GM19397 (cell line): ENCODE results near the gene VSTM2L.

Experiments
- ATAC-seq: cut with Tn5 transposase; IDR thresholded peaks from one replicate; pipeline ENCODE4 v1.9.1; 2021; ENCODE audit warnings: mild to moderate bottlenecking, moderate library complexity; ENCODE audit not compliant: unreplicated experiment

Gene VSTM2L

DNA sequence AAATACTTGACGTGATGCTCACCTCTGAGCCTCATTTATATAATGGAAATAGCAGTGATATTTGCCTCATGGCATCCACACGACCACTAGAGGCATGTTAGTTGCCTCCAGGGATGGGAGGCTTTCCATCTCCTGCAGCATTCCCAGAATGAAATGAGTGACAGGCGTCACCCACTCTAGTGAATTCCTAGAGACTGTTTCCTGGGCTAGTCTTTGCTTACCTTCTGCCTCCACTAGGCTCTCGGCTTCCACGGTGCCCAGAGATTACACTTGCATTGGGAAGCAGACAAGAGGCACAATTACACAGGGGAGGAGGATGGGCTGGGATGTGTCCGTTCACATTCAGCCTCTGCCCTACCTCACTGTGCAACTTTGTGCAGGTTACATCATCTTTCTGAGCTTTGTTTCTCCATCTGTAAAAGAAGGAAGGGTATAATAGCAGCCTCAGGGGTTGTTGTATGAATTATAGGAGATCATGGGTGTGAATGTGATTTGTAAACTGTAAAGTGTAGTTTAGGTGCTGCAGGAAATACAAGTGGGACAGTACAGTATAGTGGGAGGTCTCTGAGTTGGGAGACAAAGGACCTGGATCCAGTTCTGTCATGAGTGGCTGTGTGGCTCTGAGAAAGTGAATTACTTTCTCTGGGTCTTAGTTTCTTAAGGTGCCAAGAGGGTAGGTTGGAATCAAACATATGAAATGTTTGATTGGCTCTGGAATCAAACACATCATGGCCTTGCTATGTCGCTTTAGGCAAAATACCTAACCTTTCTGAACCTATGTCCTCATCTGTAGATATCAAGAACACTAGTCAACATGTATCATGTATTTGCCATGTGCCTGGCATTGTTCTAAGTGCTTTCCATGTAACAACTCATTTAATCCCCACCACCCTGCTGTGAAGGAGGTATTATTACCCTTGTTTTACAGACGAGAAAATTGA, 3.6 kb upstream of the VSTM2L start:
- no peak for ATAC-seq

DNA sequence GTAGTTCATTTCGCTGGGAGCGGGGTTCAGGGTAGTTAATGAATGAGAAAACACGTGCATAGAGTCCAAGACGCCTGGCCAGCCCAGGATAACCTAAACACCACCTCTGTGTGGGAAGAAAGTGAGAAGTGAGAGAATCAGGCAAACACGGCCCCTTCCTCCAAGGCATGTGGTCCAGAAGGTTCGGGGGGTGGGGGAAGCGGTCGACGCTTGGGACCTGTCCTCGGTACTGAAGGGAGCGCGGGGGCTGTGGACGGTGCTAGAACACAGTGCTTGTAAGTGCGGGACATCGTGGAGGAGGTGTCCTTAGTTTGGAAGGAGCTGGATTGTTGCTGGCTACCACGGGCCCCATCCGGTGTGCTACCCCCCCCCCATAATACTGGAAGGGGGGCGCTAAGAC, 1.7 kb upstream of the VSTM2L start:
- ATAC-seq = no peak

- no peak for ATAC-seq
Observed at GRCh38 chr20:37901654-37902503, 1.0 kb upstream of the VSTM2L start.

- ATAC-seq = no peak
Observed at GRCh38 chr20:37903317-37904007, 535 bp downstream of the VSTM2L start.

DNA sequence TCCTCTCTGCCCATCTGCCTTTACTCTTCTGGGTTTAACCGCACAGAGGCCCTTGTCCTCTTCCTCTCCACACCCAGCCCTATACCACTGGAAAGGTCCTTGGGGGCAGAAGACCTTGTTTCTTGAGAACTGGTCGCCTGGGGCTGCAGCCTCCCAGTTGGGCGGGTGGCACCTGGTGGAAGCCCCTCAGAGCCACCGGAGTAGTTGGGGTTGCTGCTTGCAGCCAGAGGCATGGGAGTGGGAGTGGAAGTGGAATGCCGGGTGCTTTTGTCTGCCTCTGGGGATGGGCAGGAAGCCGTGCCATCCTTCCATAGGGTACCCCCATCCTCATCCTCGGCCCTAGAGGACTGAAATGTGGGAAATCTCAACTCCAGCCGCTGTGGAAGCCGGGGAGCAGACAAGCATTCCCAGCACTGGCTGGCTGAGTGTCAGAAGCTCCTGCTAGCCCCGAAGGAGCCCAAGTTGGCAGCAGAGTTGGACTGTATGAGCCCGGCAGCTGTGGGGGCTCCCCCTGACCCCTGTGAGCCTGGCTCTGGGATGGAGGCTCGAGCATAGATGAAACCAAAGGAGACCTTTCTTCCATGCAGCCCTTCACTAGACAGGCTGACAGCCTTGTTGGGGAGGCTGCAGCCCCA, 1.2 kb downstream of the VSTM2L start:
- ATAC-seq = no peak

- ATAC-seq = no peak
Observed at GRCh38 chr20:37904845-37905373, 2.0 kb downstream of the VSTM2L start.

DNA sequence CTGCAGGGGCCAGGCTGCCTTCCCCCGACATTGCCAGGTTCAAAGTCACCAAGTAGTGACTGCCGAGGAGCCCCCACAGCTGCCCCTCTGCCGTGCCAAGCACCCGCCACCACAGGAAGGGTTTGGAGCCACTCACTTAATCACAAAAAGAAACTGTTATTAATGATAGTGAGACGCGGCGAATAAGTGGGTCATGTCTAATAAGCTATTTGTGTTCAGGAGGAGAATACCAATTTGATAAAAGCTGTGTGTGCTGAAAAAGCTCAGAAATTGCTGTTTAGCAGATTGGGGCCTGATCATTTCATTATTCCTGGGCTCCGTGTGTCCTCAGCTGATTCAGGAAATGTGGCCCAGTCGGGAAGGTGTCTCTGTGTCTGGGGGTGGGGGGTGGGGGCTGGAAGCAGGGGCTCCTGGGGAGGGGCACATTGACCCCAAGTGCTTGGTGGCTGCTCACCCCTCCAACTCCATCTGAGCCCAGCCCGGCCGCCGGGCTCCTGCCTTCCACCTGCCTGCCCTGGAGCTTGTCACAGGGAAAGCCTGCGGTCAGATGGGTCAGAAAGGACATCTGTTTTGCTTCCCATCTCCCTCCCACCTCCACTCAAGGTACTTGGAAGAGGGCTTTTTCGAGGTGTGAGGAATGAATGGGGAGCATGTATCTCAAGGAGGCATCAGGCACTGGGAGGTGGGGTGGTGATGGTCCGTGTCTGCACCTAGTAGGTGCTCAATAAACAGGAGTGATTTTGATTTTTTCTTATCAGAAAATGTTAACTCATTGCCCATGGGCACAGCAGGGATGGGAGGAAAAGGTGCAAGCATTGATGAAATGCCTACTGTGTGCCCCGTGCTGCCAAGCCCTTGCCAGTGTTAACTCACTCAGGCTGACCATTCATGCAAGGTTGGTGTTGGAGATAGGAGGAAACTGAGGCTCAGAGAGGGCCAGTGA, 3.0 kb downstream of the VSTM2L start:
- ATAC-seq = no peak

DNA sequence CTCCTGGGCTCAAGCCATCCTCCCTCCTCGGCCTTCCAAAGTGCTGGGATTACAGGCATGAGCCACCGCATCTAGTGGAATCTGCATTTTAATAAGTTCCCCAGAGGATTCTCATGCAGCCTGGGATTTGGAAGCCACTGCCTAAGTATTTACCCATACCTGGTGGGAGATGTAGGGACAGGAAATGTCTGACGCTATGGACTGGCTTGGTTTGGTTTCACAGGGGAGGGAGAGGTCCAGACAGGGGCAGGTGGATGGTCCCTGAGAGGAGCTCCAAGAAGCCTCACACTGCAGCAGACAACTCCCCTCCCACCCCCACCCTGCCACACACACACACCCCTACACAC, 4.4 kb downstream of the VSTM2L start:
- no peak for ATAC-seq

DNA sequence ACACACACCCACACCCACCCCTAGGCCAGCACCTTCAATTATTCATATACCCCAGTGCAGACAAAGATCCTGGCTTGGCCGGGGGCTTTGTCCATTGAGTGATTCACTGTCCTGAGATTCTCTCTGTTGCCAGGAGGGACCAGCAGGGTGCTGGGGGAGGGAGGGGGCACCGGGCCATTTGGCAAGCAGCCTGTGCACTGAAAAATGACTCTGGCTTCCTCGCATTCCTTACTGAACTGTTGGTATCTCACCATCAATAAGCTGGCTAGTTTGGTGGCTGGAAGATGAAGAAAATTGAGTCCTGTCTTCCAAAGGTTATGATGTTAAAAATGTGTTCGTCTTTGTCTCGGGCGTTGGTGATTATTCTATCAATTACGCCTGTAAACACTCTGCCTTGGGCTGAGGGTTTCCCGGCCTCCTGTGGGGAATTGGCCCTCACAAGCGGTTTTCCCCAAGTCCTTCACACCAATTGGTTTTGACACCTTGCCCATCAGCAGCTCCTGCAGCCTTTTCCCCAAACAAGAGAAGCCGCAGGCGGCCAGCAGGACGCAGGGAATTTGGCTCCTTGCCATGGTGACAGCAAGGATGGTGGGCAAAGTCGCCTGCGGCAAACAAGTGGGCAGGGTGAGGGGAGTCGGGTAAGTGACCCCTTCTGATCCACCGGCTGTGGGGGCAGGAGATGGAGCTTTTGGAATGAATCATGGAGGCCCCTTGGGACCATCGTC, 4.9 kb downstream of the VSTM2L start:
- no peak for ATAC-seq

GRCh38 chr20:37911261-37911660, 8.3 kb downstream of the VSTM2L start:
- no peak for ATAC-seq

DNA sequence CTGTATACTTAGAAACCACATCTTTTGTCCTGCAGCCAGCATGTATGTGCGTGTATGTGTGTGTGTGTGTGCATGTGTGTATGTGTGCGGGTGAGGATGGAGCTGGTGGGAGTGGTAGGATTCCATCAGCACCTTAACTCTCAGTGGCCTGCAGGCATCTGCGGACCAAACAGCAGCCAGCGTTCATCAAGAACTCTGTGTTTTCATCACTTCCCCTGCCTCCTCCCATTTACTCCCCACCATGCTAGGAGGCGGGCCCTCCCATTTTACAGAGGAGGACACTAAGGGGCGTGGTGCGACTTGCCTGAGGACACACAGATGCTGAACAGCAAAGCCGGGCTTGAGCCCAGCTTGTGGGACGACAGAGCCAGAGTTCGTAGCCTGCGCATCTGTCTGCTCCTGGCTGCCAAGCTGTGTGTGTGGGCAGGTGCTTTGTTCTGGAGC, 8.9 kb downstream of the VSTM2L start:
- ATAC-seq = no peak

GRCh38 chr20:37912874-37913273, 9.9 kb downstream of the VSTM2L start:
- ATAC-seq = no peak

GRCh38 chr20:37913567-37914366, 10.8 kb downstream of the VSTM2L start:
- no peak for ATAC-seq

GRCh38 chr20:37914367-37914671, 11.4 kb downstream of the VSTM2L start:
- no peak for ATAC-seq

DNA sequence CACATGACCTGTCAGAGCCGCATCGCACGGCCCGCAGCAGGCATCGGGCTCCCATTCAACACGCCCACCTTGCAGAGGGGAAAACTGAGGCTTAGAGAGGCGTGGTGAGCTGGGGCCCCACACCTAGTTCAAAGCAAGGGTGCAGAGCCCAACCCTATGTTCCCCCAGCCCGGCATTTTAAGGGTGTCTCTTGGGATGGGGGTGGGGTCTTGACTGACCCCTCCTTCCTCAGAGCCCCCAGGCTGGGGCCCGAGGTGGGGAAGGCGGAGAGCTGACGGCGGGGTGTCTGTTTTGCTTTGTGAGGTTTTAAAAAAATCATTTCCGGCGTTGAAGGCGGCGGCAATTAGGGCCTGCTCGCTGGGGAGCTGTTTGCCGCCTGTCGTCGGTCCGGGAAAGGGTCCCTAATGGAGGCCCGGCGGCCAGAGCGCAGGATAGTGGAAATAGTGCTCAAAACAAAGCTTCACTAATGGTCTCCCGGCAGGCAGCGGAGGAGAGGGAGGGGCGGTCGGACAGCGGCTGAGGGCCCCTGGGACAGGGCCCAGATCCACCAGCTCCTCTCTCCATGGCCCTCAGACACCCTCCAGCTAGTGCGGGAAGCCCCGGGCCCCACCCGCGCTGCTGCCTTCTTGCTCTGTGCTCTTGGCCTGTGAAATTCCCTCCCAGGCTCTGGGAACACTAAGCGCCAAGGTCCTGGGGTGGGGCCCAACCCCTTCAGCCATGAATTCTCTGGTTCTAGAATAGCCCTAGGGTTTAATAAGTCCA, 11.9 kb downstream of the VSTM2L start:
- ATAC-seq = no peak

- no peak for ATAC-seq
Observed at GRCh38 chr20:37915434-37915787, 12.5 kb downstream of the VSTM2L start.

DNA sequence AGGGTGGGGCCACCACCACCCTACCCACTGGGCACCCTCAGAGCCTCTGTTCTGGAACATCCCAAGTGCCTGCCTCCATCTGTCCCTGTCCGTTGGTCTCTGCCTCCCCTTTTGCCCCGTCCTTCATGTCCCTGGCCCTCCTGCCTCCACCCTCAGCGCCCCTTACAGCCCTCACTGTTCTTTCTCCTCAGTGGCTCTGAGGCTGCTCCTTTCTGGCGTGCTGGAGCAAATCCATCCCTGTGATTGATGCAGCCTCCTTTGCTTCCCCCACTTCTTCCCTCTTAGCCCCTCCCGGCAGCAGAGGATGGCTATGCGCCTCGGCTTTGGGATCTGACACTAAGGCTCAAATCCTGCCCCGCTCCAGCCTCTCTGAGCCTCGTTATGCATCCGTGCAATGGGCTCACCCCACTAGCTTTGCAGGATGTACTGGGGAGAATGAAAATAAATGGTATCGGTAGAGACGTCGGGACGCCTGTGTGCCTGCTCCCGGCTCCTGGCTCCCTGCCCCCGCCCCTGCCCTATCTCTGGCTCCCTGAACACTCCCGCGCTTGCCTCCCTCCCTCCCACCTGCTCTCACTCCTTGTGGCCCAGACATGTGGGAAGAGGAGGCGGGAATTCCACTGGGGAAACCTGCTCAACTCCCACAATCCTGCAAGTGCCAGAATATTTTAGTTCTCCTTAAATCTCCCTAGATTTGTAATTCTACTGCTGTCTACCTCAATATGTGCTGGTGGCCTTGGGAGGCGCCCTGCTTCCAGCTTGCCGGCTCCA, 13.1 kb downstream of the VSTM2L start:
- ATAC-seq = no peak
